ENCODE measurements around the gene ZNF670. TPM values are rescaled to one million over a fixed set of nuclear protein-coding genes. Genes with fewer than 3 reads are reported as not detected.
"Not testable (repeated sequence)": the region's sequence is repeated elsewhere in the genome, so short reads cannot be mapped to it uniquely, and the experiment has no call there.

ZNF670 gene
- polyA plus RNA-seq, 4 donors = 0.81 to 2.8 (median 2.3) TPM

GRCh38 chr1:247047702-247048101 is 30.9 kb downstream of the ZNF670 start:
- Histone ChIP-seq H3K27me3 (ENCODE audit: control insufficient read depth in 3 of 3, insufficient read depth in 3 of 3, low read length in 3 of 3) (no peaks in the 10 kb centered on the region), H3K4me3 (ENCODE audit: low read depth in 1 of 3, low read length in 3 of 3) (no peak overlapping the region), H3K36me3 (ENCODE audit: control insufficient read depth in 3 of 3, insufficient read depth in 2 of 3, low read depth in 1 of 3, low read length in 3 of 3) (no peaks in the 10 kb centered on the region), H3K4me1 (ENCODE audit: control insufficient read depth in 3 of 3, insufficient read depth in 2 of 3, low read depth in 1 of 3, low read length in 2 of 3) (no peaks in the 10 kb centered on the region), H3K27ac (ENCODE audit: low read depth in 1 of 3, low read length in 2 of 3) (no peak overlapping the region), H3K9me3 (ENCODE audit: control insufficient read depth in 2 of 2, insufficient read depth in 1 of 2, low read depth in 1 of 2, low read length in 1 of 2) (peaks cover 6 to 68% of the 10 kb centered on the region in 2 donors)
- FAIRE-seq (no peak), DNase-seq (no peak)
- WGBS, 3 donors = 93 to 96% (median 95%) methylated on average over 2 of the region's 2 CpGs

- WGBS, 3 donors = 86 to 98% (median 95%) methylated on average over 2 of the region's 2 CpGs
- FAIRE-seq (no peak), DNase-seq (no peak)
- Histone ChIP-seq H3K4me1 (ENCODE audit: control insufficient read depth in 3 of 3, insufficient read depth in 2 of 3, low read depth in 1 of 3, low read length in 2 of 3) (no peaks in the 10 kb centered on the region), H3K4me3 (ENCODE audit: low read depth in 1 of 3, low read length in 3 of 3) (no peak overlapping the region), H3K27ac (ENCODE audit: low read depth in 1 of 3, low read length in 2 of 3) (no peak overlapping the region), H3K27me3 (ENCODE audit: control insufficient read depth in 3 of 3, insufficient read depth in 3 of 3, low read length in 3 of 3) (no peaks in the 10 kb centered on the region), H3K36me3 (ENCODE audit: control insufficient read depth in 3 of 3, insufficient read depth in 2 of 3, low read depth in 1 of 3, low read length in 3 of 3) (no peaks in the 10 kb centered on the region), H3K9me3 (ENCODE audit: control insufficient read depth in 2 of 2, insufficient read depth in 1 of 2, low read depth in 1 of 2, low read length in 1 of 2) (peaks cover 6 to 68% of the 10 kb centered on the region in 2 donors)
These were observed 31.4 kb downstream of the ZNF670 start for GRCh38 chr1:247047260-247047659.

GRCh38 chr1:247043406-247043805 is 35.2 kb downstream of the ZNF670 start:
- H3K27ac ChIP-seq (ENCODE audit: low read depth in 1 of 3, low read length in 2 of 3) = no peak overlapping the region
- H3K27me3 ChIP-seq (ENCODE audit: control insufficient read depth in 3 of 3, insufficient read depth in 3 of 3, low read length in 3 of 3) = no peaks in the 10 kb centered on the region
- WGBS, 3 donors = 91 to 95% (median 94%) methylated on average over 5 of the region's 5 CpGs
- no peak overlapping the region for H3K4me3 ChIP-seq (ENCODE audit: low read depth in 1 of 3, low read length in 3 of 3)
- H3K9me3 ChIP-seq (ENCODE audit: control insufficient read depth in 2 of 2, insufficient read depth in 1 of 2, low read depth in 1 of 2, low read length in 1 of 2) = peaks cover 6 to 64% of the 10 kb centered on the region in 2 donors
- FAIRE-seq (no peak), DNase-seq (no peak)
- no peaks in the 10 kb centered on the region for H3K4me1 ChIP-seq (ENCODE audit: control insufficient read depth in 3 of 3, insufficient read depth in 2 of 3, low read depth in 1 of 3, low read length in 2 of 3)
- peaks cover 0 to 4% (median 0%) of the 10 kb centered on the region in 3 donors for H3K36me3 ChIP-seq (ENCODE audit: control insufficient read depth in 3 of 3, insufficient read depth in 2 of 3, low read depth in 1 of 3, low read length in 3 of 3)

GRCh38 chr1:247037511-247038320 is 40.9 kb downstream of the ZNF670 start:
- DNase-seq = no peak
- Histone ChIP-seq H3K4me3 (ENCODE audit: low read depth in 1 of 3, low read length in 3 of 3) (no peak overlapping the region), H3K27ac (ENCODE audit: low read depth in 1 of 3, low read length in 2 of 3) (no peak overlapping the region), H3K9me3 (ENCODE audit: control insufficient read depth in 2 of 2, insufficient read depth in 1 of 2, low read depth in 1 of 2, low read length in 1 of 2) (peaks cover 1 to 43% of the 10 kb centered on the region in 2 donors), H3K36me3 (ENCODE audit: control insufficient read depth in 3 of 3, insufficient read depth in 2 of 3, low read depth in 1 of 3, low read length in 3 of 3) (peaks cover 2 to 13% (median 9%) of the 10 kb centered on the region in 3 donors), H3K27me3 (ENCODE audit: control insufficient read depth in 3 of 3, insufficient read depth in 3 of 3, low read length in 3 of 3) (no peaks in the 10 kb centered on the region), H3K4me1 (ENCODE audit: control insufficient read depth in 3 of 3, insufficient read depth in 2 of 3, low read depth in 1 of 3, low read length in 2 of 3) (no peaks in the 10 kb centered on the region)
- no peak for FAIRE-seq
- 93 to 97% (median 95%) methylated on average over 6 of the region's 6 CpGs for whole genome bisulfite sequencing, 3 donors

GRCh38 chr1:247032306-247032705 is 46.3 kb downstream of the ZNF670 start:
- not testable (repeated sequence) for H3K36me3 ChIP-seq (ENCODE audit: control insufficient read depth in 3 of 3, insufficient read depth in 2 of 3, low read depth in 1 of 3, low read length in 3 of 3); H3K4me1 ChIP-seq (ENCODE audit: control insufficient read depth in 3 of 3, insufficient read depth in 2 of 3, low read depth in 1 of 3, low read length in 2 of 3); DNase-seq; FAIRE-seq; H3K4me3 ChIP-seq (ENCODE audit: low read depth in 1 of 3, low read length in 3 of 3); H3K27ac ChIP-seq (ENCODE audit: low read depth in 1 of 3, low read length in 2 of 3); H3K27me3 ChIP-seq (ENCODE audit: control insufficient read depth in 3 of 3, insufficient read depth in 3 of 3, low read length in 3 of 3)
- WGBS, 3 donors = 94 to 99% (median 98%) methylated on average over 10 to 24 of the region's 30 CpGs
- peaks cover 1 to 38% of the 10 kb centered on the region in 2 donors for H3K9me3 ChIP-seq (ENCODE audit: control insufficient read depth in 2 of 2, insufficient read depth in 1 of 2, low read depth in 1 of 2, low read length in 1 of 2)

Other genes starting within 250 kb of the ZNF670 start
- gene AHCTF1, start 146.9 kb downstream of the ZNF670 start, polyA plus RNA-seq = 10 to 100 TPM in 1 of 4 donors, 1 to 10 TPM in 3; 6.2 to 20.0 (median 8.5) TPM
- gene ZNF695, start 70.8 kb downstream of the ZNF670 start, polyA plus RNA-seq = 1 to 10 TPM in 3 of 4 donors, not detected in 1; 1.1 to 2.2 (median 1.3) TPM
- 1 to 10 TPM; 3.6 to 6.8 (median 5.2) TPM for gene ZNF669, start 25.5 kb upstream of the ZNF670 start, polyA plus RNA-seq
- 10 to 100 TPM in 1 of 4 donors, 1 to 10 TPM in 3; 3.2 to 13.6 (median 4.6) TPM for gene ZNF124, start 93.2 kb upstream of the ZNF670 start, polyA plus RNA-seq
- not detected for gene VN1R5, start 177.3 kb upstream of the ZNF670 start, polyA plus RNA-seq